GM18868 (cell line): ENCODE results near the gene EMC10.
"Not testable (repeated sequence)": the region's sequence is repeated elsewhere in the genome, so short reads cannot be mapped to it uniquely, and the experiment has no call there.

ENCODE experiments used
- ATAC-seq: cut with Tn5 transposase; IDR thresholded peaks from one replicate; pipeline ENCODE4 v1.9.1; 2021; ENCODE audit warnings: mild to moderate bottlenecking, moderate library complexity; ENCODE audit not compliant: unreplicated experiment

Gene EMC10

GRCh38 chr19:50512999-50513745, 36.9 kb downstream of the EMC10 start:
- ATAC-seq, result no peak

GRCh38 chr19:50513746-50514345, 37.5 kb downstream of the EMC10 start, which contains the start of gene ASPDH:
TSS of gene ASPDH (minus strand) at chr19:50513913. CDS start at chr19:50513823, 90 bp downstream.
- ATAC-seq, result no peak

- ATAC-seq, result no peak
Measured at GRCh38 chr19:50514346-50515167, 38.2 kb downstream of the EMC10 start.

- no peak for ATAC-seq
Measured at GRCh38 chr19:50515168-50515561, 38.9 kb downstream of the EMC10 start.

GRCh38 chr19:50516456-50516855, 40.1 kb downstream of the EMC10 start:
- ATAC-seq, result no peak

- ATAC-seq, result no peak
Measured at GRCh38 chr19:50516964-50517703, 40.8 kb downstream of the EMC10 start.

- ATAC-seq, result no peak
Measured at GRCh38 chr19:50517704-50518075, 41.4 kb downstream of the EMC10 start.

- no peak for ATAC-seq
Measured at GRCh38 chr19:50518091-50519005, 42.0 kb downstream of the EMC10 start.

- ATAC-seq, result no peak
Measured at GRCh38 chr19:50519006-50519575, 42.8 kb downstream of the EMC10 start.

GRCh38 chr19:50520822-50521465, 44.6 kb downstream of the EMC10 start:
- ATAC-seq, result no peak

- no peak for ATAC-seq
Measured at GRCh38 chr19:50522881-50523280, 46.6 kb downstream of the EMC10 start.

GRCh38 chr19:50528052-50528451, 51.7 kb downstream of the EMC10 start:
- not testable (repeated sequence) for ATAC-seq

GRCh38 chr19:50531171-50531612, 54.9 kb downstream of the EMC10 start:
- ATAC-seq, result no peak

- no peak for ATAC-seq
Measured at GRCh38 chr19:50532952-50533351, 56.6 kb downstream of the EMC10 start.

GRCh38 chr19:50534478-50534877, 58.2 kb downstream of the EMC10 start:
- no peak for ATAC-seq

- ATAC-seq, result no peak
Measured at GRCh38 chr19:50535672-50536187, 59.4 kb downstream of the EMC10 start.

- ATAC-seq, result no peak
Measured at GRCh38 chr19:50536662-50537305, 60.5 kb downstream of the EMC10 start.

- ATAC-seq, result no peak
Measured at GRCh38 chr19:50537306-50537685, 61.0 kb downstream of the EMC10 start.
